ENCODE results near the gene CLSTN3. TPM values are rescaled to one million over a fixed set of nuclear protein-coding genes. Genes with fewer than 3 reads are reported as not detected.

Gene CLSTN3
- total RNA-seq, 1 experiment from 2014 or later = 111 TPM

- Histone ChIP-seq H3K27me3 (ENCODE audit: insufficient read depth, low read depth) (no peaks in the 10 kb centered on the region), H3K79me2 (ENCODE audit: low read depth) (no peaks in the 10 kb centered on the region), H3K4me2 (no peak overlapping the region), H3K4me3 (no peak overlapping the region), H3K9me3 (ENCODE audit: insufficient read depth, low read depth) (no peaks in the 10 kb centered on the region), H3K36me3 (ENCODE audit: low read depth) (no peaks in the 10 kb centered on the region), H2AFZ (no peak overlapping the region), H3K4me1 (replicated peaks; ENCODE audit: insufficient read depth) (no peaks in the 10 kb centered on the region), H3K27ac (no peak overlapping the region), H3F3A (ENCODE audit: insufficient read depth, low read depth) (peaks cover 3% of the 10 kb centered on the region; the same call in 1 of the 2 replicates), H4K20me1 (ENCODE audit: insufficient read depth) (no peaks in the 10 kb centered on the region), H3K9me2 (ENCODE audit: insufficient read depth) (no peaks in the 10 kb centered on the region)
- no TSS peak for BruUV-seq (replicated peaks)
- ChIA-PET POLR2A (ENCODE audit: unreplicated experiment) (no interaction called here), CTCF (no interaction called here)
- no peak for TF ChIP-seq EZH2 (IDR thresholded peaks at IDR 0.05; ENCODE audit: low read depth)
- no peak for TF ChIP-seq CTCF (conservative IDR thresholded peaks at IDR 0.05)
- intact Hi-C loops (cut with micrococcal nuclease; ENCODE audit: unreplicated experiment) = no loop called here
- no peak for DNase-seq
Observed at GRCh38 chr12:7096979-7097378, 33.2 kb upstream of the CLSTN3 start.

DNA sequence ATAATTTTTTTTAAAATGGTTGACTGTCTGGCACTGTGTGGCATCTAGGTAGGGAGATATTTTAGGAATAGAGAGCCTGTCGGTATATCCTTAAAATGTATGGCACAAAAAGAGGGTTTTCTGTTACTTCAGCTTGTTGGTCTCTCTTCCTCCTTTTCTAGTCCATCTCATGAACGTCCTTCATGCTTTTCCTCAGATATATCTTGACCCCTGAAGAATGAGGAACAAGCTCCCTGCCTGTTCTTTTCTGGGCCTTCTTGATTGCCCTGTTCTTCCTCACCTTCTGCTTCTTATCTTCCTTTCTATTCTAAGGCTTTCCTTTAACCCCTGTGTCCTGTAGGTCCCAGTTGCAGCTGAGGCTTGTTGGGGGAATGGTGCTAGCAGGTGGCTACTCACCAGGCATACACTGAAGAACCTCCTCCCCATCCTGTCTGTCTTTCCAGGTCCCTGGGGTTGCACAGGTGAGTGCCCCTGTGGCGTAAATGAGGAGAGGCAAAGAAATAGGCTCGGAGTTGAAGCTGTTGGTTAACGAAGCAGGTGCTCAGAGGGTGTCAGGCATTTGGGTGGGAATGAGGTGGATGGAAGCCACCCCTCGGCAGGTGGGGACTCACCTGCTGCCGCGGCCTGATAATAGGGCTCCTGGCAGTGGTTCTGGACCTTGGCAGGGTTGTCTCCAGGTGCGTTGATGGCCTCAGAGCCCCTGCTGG lies 30.7 kb upstream of the CLSTN3 start:
- Histone ChIP-seq H3K36me3 (ENCODE audit: low read depth) (0 out of 2 replicates have a peak, but pooled peaks cover 3% of the 10 kb centered on the region), H3K27ac (no peak overlapping the region), H3K9me3 (ENCODE audit: insufficient read depth, low read depth) (no peaks in the 10 kb centered on the region), H3K27me3 (ENCODE audit: insufficient read depth, low read depth) (no peaks in the 10 kb centered on the region), H3K4me3 (no peak overlapping the region), H2AFZ (no peak overlapping the region), H3K9me2 (ENCODE audit: insufficient read depth) (no peaks in the 10 kb centered on the region), H3F3A (ENCODE audit: insufficient read depth, low read depth) (peaks cover 3% of the 10 kb centered on the region; the same call in 1 of the 2 replicates), H3K4me1 (replicated peaks; ENCODE audit: insufficient read depth) (no peaks in the 10 kb centered on the region), H3K4me2 (no peak overlapping the region), H3K79me2 (ENCODE audit: low read depth) (no peaks in the 10 kb centered on the region), H4K20me1 (ENCODE audit: insufficient read depth) (no peaks in the 10 kb centered on the region)
- CTCF ChIA-PET = interaction anchor here (0.5 to 0.6 kb wide), 3 partner anchors 56 to 734 kb away, joined by 3 to 7 read pairs (median 4); no protein-coding TSS in a partner anchor
- no TSS peak for BruUV-seq (replicated peaks)
- intact Hi-C loops (cut with micrococcal nuclease; ENCODE audit: unreplicated experiment) = no loop called here
- POLR2A ChIA-PET (ENCODE audit: unreplicated experiment) = interaction anchor here (1.1 kb wide), 1 partner anchor 9 kb away, joined by 3 read pairs; no protein-coding TSS in a partner anchor
- TF ChIP-seq CTCF (conservative IDR thresholded peaks at IDR 0.05) (no peak), EZH2 (IDR thresholded peaks at IDR 0.05; ENCODE audit: low read depth) (no peak)
- DNase-seq = no peak

DNA sequence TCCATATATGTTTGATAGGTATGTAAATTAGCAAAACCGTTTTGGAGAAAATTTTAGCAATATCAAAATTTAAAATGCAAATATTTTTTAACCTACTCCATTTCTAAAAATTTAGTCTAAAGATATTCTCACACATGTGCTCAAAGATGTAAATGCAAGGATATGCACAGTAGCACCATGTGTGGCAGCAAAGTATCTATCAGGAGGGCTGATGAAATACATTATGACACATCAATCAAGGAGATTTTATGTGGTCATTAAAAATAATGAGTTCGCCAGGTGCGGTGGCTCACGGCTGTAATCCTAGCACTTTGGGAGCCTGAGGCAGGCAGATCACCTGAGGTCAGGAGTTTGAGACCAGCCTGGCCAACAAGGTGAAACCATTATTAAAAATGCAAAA lies 29.9 kb upstream of the CLSTN3 start:
- ChIA-PET POLR2A (ENCODE audit: unreplicated experiment) (interaction anchor here (0.7 kb wide), 1 partner anchor 227 kb away, joined by 7 read pairs; no protein-coding TSS in a partner anchor), CTCF (no interaction called here)
- no peak overlapping the region for H3K4me2 ChIP-seq
- no peaks in the 10 kb centered on the region for H4K20me1 ChIP-seq (ENCODE audit: insufficient read depth)
- H3K4me3 ChIP-seq = no peak overlapping the region
- H3K79me2 ChIP-seq (ENCODE audit: low read depth) = peaks cover under 1% of the 10 kb centered on the region; the same call in 1 of the 2 replicates
- intact Hi-C loops (cut with micrococcal nuclease; ENCODE audit: unreplicated experiment) = no loop called here
- H3K9me3 ChIP-seq (ENCODE audit: insufficient read depth, low read depth) = no peaks in the 10 kb centered on the region
- H3K27me3 ChIP-seq (ENCODE audit: insufficient read depth, low read depth) = no peaks in the 10 kb centered on the region
- BruUV-seq (replicated peaks) = no TSS peak
- no peak for DNase-seq
- H3K4me1 ChIP-seq (replicated peaks; ENCODE audit: insufficient read depth) = no peaks in the 10 kb centered on the region
- TF ChIP-seq EZH2 (IDR thresholded peaks at IDR 0.05; ENCODE audit: low read depth) = no peak
- no peak for TF ChIP-seq CTCF (conservative IDR thresholded peaks at IDR 0.05)
- H3F3A ChIP-seq (ENCODE audit: insufficient read depth, low read depth) = peaks cover 3% of the 10 kb centered on the region; the same call in 1 of the 2 replicates
- no peaks in the 10 kb centered on the region for H3K9me2 ChIP-seq (ENCODE audit: insufficient read depth)
- H3K36me3 ChIP-seq (ENCODE audit: low read depth) = peaks cover 7% of the 10 kb centered on the region; the same call in 1 of the 2 replicates
- H3K27ac ChIP-seq = no peak overlapping the region
- no peak overlapping the region for H2AFZ ChIP-seq
